Duodenal mucosa (tissue), 2 donors: ENCODE results near the gene CACNA1I.

ENCODE experiments used
- H3K27ac ChIP-seq: one replicate; pipeline ENCODE4 v1.7.0; 2013; ENCODE audit warnings: low read depth, low read length
- H3K27me3 ChIP-seq, 2 donors: one replicate each; pipeline ENCODE4 v1.7.0; 2013; ENCODE audit warnings: low read length in 2 of 2, control low read depth in 1 of 2; ENCODE audit not compliant: insufficient read depth in 2 of 2, control insufficient read depth in 1 of 2
- H3K36me3 ChIP-seq, 2 donors: one replicate each; pipeline ENCODE4 v1.7.0; 2013; ENCODE audit warnings: low read length in 2 of 2, control low read depth in 1 of 2; ENCODE audit not compliant: insufficient read depth in 2 of 2, control insufficient read depth in 1 of 2
- H3K4me1 ChIP-seq, 2 donors: one replicate each; pipeline ENCODE4 v1.7.0; 2013; ENCODE audit warnings: low read length in 2 of 2, control low read depth in 1 of 2; ENCODE audit not compliant: insufficient read depth in 2 of 2, control insufficient read depth in 1 of 2
- H3K4me3 ChIP-seq, 2 donors: one replicate each; pipeline ENCODE4 v1.7.0; 2013; ENCODE audit warnings: low read length in 2 of 2, low read depth in 1 of 2
- H3K9ac ChIP-seq, 2 donors: one replicate each; pipeline ENCODE4 v1.7.0; 2013; ENCODE audit warnings: low read length in 2 of 2, low read depth in 1 of 2
- H3K9me3 ChIP-seq, 2 donors: one replicate each; pipeline ENCODE4 v1.7.0; 2013; ENCODE audit warnings: low read length in 2 of 2, control low read depth in 1 of 2; ENCODE audit not compliant: control insufficient read depth in 1 of 2

The CACNA1I gene

GRCh38 chr22:39680486-39680885, 109.9 kb downstream of the CACNA1I start:
- Histone ChIP-seq H3K36me3 (no peaks in the 10 kb centered on the region), H3K4me1 (no peaks in the 10 kb centered on the region), H3K4me3 (no peak overlapping the region), H3K27me3 (peaks cover 0 to 10% of the 10 kb centered on the region in 2 donors), H3K27ac (no peak overlapping the region), H3K9me3 (no peaks in the 10 kb centered on the region), H3K9ac (no peak overlapping the region)

DNA sequence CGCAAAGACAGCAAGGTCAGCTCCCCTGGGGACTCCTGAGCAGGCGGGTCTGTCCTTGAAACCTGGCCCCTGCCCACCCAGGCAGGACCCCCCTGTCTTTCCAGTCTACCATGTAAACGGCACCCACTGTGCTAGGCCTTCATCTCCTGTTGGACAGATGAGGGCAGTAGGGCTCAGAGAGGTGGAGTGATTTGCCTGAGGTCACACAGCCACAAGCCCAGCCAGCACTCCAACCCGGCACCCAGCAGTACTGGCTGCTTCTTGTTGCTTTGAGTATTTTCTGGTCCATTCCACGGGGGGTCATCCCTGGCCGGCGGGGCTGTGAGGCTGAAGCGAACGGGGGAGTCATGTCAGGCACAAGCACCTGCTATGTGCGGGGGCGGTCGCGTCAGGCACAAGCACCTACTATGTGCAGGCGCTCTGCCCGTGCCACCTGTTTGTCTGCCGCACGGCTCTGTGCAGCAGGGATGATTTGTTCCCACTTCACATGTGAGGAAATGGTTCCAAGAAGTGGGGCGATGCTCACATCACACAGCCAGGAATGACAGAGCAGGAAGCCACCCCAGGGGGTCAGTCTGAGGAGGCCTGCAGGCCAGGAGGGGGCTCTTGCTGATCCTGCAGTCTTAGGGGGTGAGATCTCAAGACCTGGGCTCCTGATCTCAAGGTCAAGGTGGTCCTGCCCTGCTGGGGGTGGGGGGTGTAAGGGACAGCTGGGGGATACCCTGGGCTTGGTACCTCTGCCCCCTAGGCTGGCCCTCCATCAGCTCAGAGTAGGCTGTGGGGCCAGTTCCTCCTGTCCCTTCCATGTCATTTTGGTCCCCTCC, 110.7 kb downstream of the CACNA1I start:
- Histone ChIP-seq H3K4me1 (no peaks in the 10 kb centered on the region), H3K9me3 (no peaks in the 10 kb centered on the region), H3K4me3 (no peak overlapping the region), H3K27ac (no peak overlapping the region), H3K9ac (no peak overlapping the region), H3K36me3 (no peaks in the 10 kb centered on the region), H3K27me3 (peaks cover 0 to 10% of the 10 kb centered on the region in 2 donors)

GRCh38 chr22:39682994-39683393, 112.4 kb downstream of the CACNA1I start:
- H3K9ac ChIP-seq = no peak overlapping the region
- no peaks in the 10 kb centered on the region for H3K36me3 ChIP-seq

DNA sequence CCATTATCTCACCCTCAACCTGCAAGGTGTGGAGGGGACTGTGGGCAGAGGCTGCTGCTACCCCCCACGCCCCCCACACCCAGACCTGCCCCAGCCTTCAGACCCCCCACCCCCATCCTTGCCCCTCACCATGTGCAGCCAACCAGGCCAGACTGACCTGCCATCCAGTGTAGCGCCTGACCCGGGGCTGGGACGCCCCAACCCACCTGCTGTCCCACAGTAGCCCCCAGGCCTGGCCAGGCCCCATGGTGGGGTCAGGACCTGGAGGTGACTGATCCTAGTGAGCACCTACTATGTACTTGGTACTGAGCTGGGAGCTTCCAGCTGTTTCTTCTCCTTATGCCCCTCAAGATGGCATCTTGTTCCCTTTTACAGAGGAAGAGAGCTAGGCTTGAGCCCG, 113.1 kb downstream of the CACNA1I start:
- Histone ChIP-seq H3K36me3 (no peaks in the 10 kb centered on the region), H3K4me3 (no peak overlapping the region), H3K9me3 (no peaks in the 10 kb centered on the region), H3K27ac (no peak overlapping the region), H3K9ac (no peak overlapping the region), H3K27me3 (peaks cover 9 to 16% of the 10 kb centered on the region in 2 donors), H3K4me1 (no peaks in the 10 kb centered on the region)

More at GRCh38 chr22:39682994-39683393, 112.4 kb downstream of the CACNA1I start:
- H3K9me3 ChIP-seq = no peaks in the 10 kb centered on the region
- H3K27me3 ChIP-seq = peaks cover 7 to 16% of the 10 kb centered on the region in 2 donors
- no peak overlapping the region for H3K4me3 ChIP-seq
- no peaks in the 10 kb centered on the region for H3K4me1 ChIP-seq
- no peak overlapping the region for H3K27ac ChIP-seq

GRCh38 chr22:39684702-39685281, 114.2 kb downstream of the CACNA1I start:
- H3K27me3 ChIP-seq = peaks cover 16% of the 10 kb centered on the region in 2 donors
- H3K27ac ChIP-seq = no peak overlapping the region
- no peaks in the 10 kb centered on the region for H3K4me1 ChIP-seq
- H3K36me3 ChIP-seq = no peaks in the 10 kb centered on the region
- no peaks in the 10 kb centered on the region for H3K9me3 ChIP-seq
- H3K9ac ChIP-seq = no peak overlapping the region
- H3K4me3 ChIP-seq = no peak overlapping the region

GRCh38 chr22:39685336-39686177, 115.0 kb downstream of the CACNA1I start:
- no peak overlapping the region for H3K27ac ChIP-seq
- no peaks in the 10 kb centered on the region for H3K4me1 ChIP-seq
- H3K27me3 ChIP-seq = peaks cover 16% of the 10 kb centered on the region in 2 donors
- H3K36me3 ChIP-seq = no peaks in the 10 kb centered on the region
- no peak overlapping the region for H3K4me3 ChIP-seq
- H3K9me3 ChIP-seq = no peaks in the 10 kb centered on the region
- no peak overlapping the region for H3K9ac ChIP-seq

GRCh38 chr22:39686178-39686620, 115.6 kb downstream of the CACNA1I start:
- H3K4me1 ChIP-seq = no peaks in the 10 kb centered on the region
- no peak overlapping the region for H3K4me3 ChIP-seq
- H3K9ac ChIP-seq = no peak overlapping the region
- H3K27ac ChIP-seq = no peak overlapping the region
- peaks cover 19 to 21% of the 10 kb centered on the region in 2 donors for H3K27me3 ChIP-seq
- no peaks in the 10 kb centered on the region for H3K36me3 ChIP-seq
- no peaks in the 10 kb centered on the region for H3K9me3 ChIP-seq

DNA sequence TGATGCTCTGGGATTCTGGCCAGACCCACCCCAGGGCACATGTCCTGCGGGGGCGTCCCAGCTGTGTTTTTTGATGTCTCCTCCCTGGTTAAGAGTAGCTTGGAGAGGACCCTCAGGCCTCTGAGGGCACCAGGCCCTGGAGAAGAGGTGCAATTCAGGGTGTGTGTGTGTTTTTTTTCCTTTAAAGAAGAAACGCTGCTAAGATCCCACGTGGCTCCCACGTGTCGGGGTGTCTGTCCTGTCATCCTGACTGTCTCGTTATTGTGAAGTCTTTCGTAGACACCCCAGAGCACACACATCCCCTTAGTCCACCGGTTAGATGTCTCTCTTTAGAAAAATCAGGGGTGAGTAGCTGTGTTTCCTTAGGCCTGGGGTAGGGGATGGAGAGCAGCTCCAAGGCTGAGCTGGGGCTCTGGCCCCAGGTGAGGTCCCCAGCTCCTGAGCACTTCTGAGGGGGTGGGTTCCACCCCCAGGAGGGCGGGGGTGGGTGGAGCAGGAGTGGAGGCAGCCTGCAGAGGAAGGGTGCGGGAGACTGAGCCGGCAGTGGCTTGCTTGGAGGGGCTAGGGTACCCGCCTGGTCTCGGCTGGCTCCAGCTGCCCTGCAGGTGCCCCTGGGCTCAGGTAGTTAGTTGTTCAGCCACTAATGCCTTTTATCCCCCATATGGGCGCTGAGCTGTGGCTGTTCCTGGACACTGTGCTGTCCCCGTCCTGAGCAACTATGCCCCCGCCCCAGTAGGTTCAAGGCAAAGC, 116.4 kb downstream of the CACNA1I start:
- Histone ChIP-seq H3K4me1 (no peaks in the 10 kb centered on the region), H3K27me3 (peaks cover 27% of the 10 kb centered on the region in 2 donors), H3K27ac (no peak overlapping the region), H3K36me3 (no peaks in the 10 kb centered on the region), H3K9me3 (no peaks in the 10 kb centered on the region), H3K9ac (no peak overlapping the region), H3K4me3 (no peak overlapping the region)

DNA sequence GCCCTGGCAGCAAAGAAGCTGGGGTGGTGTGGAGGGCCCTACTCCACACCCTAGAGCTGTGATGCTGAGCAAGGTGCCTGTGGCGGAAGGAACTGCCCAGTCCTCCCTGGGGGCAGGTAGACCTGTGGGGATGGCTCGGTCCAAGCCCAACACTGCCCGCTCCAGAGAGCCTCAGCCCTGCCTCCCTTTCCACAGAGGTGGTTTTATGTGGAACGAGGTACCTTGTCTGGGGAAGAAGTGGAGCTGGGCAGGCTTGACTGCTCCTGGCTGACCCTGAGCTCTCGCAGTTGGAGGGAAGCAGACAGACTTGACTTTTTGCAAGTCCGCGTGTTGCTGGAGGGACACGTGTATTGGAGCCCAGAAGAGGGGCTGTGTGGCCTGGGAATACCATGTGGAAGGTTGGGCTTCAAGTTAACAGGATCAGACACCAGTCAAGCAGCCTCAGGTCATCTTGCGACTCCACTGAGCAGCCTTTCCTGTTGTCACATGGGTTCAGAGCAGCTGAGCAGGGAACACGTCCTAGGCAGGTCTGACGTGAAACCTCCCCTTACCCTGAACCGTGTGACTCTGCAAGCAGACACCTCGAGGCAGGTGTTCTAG, 117.7 kb downstream of the CACNA1I start:
- no peaks in the 10 kb centered on the region for H3K9me3 ChIP-seq
- H3K9ac ChIP-seq = no peak overlapping the region
- H3K4me1 ChIP-seq = no peaks in the 10 kb centered on the region
- no peak overlapping the region for H3K4me3 ChIP-seq
- H3K27ac ChIP-seq = no peak overlapping the region
- H3K27me3 ChIP-seq = peaks cover 28% of the 10 kb centered on the region in 2 donors
- H3K36me3 ChIP-seq = no peaks in the 10 kb centered on the region
